GM19035 (cell line): ENCODE measurements around the gene CRYGN.

Experiments used
- ATAC-seq: cut with Tn5 transposase; IDR thresholded peaks from one replicate; pipeline ENCODE4 v1.9.1; 2021; ENCODE audit not compliant: unreplicated experiment

CRYGN gene

DNA sequence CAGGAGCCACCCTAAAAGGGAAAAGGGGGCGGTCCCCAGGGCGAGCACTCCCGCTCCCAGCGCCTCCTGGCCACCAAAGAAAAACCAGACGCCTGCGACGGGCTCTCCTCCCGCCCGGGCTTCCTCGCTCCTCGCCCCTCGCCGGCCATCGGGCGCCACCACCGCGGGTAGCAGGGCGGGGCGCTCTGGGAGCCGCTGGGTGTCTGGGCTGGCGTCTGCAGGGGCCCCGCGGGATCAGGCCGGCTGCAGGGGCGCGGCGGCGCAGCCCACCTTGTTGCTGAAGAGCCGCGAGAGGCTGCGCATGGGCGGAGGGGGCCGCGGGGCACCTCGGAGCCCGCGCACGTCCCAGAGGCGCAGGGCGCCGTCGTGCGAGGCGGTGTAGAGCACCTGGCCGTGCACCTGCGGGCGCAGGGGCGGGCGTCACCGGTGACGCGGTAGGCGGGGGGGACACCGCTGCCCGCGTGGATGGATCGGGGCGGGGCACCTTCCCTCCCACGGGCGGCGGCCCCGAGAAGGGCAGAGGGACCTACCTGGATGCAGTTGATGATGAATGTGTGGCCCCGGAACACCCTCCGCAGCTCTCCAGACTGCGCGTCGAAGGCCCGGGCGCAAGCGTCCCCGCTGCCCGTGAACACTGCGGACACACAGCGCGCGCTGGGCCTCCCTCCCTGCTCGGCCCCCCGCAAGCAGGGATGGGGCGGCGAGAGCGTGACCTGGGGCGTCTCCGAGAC is 58.4 kb downstream of the CRYGN start:
- no peak for ATAC-seq

DNA sequence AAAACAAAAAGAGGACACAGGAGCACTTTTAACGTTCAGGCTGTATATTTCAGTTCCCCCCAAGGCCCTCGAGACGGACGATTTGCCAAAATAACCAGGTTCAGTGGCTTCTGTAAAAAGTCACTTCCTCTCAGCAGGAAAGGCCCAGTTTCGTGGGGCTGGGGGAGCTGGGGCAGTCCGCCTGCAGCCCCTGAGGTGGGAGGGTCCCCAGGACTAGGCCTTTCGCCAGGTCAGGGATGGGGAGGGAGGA is 58.9 kb downstream of the CRYGN start:
- no peak for ATAC-seq

DNA sequence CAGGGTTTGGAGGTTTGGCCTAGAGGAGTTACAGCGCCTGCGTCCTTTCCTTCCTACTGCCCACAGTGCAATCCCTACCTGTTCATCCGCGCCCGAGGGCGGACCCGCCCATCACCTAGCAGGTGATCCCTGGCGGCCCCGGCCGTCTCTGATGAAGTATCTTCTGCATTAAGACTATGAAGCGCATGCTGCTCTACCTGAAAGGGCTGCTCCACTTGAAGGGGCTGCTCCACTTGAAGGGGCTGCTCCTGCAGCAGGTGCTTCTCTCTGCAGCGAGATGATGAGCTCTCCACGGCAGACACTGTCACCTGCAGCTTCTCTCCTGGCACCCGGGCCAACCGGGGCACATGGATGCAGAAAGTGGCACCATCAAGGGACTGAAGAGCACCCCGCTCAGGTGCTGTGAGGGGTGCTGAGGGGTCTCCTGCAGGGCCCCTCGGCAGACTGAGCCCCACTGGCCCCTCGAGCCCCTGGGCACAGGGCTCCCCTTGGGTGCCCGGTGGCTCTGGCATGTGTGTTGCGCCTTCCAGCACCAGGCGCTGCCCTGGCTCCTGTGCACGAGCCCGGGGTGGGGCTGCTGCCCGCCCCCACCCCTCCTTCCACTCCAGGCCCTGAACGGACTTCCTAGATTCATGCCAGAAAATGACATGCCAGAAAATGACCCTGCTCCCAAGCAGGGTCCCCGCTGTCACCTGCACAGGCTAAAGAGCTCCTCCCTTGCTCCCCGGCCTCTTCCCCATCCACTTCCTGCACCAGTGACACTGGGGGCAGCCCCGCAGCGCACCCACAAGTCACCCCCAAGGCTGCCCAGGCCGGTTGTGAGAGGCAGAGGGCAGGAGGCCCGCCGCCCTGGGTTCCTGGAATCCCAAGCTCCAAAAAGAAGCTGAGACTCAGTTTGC is 59.5 kb downstream of the CRYGN start:
- no peak for ATAC-seq

DNA sequence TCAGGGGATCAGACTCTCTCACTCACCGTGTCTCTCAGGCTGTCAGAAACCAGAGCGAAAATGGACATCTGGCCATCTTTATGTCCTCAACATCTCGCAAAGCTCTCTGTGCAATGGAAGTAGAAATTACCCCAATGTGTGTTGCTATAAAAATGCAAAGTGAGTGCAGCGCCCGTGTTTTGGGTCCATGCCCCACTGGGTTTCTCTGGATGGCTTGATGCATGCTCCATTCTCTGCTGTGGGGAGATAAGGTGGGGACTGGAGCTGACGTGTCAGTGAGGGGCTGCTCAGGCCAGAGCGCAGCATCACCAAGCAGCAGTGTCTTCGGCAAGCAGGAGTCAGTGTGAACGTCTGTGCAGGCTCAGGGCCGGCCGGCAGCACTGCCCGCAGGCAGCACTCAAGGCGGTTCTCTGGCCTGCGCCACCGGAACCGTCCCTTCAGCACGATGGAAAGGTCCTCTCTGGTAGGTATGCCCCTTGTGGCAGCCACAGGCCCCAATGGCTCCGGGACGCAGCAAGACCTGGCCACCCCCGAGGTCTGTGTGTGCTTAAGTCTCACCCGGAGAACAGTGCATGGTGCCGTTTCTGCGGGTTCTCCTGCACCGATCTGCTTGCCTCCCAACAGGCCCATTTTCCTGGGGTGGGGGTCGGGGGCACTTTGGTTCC is 60.3 kb downstream of the CRYGN start:
- no peak for ATAC-seq

DNA sequence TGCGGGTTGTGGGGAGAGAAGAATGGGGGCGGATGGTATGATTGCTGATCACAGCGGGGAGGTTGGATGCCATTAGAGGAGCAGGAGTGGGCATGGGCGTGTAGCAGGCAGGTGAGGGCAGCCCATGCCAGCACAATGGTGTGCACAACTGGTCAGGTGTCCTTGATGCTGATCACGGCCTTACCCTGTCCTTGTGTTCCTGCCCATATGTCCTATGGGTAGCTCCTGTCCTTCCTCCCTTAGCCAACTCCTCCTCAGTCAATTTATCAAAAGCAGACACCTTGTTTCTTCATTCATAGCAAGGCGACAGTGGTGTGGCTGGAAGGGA is 60.8 kb downstream of the CRYGN start:
- no peak for ATAC-seq
